NOMO-1 (cell line): Measurements from ENCODE around the gene CYP24A1.

Experiments
- DNase-seq, 2 experiments: peaks; one replicate each; lab custom pipeline; 2025; ENCODE audit not compliant: unreplicated experiment in 2 of 2; lab: John Stamatoyannopoulos, UW

The CYP24A1 gene

GRCh38 chr20:54177378-54177777 is 3.6 kb upstream of the CYP24A1 start:
- no peak for DNase-seq

- no peak for DNase-seq
Observed at GRCh38 chr20:54176610-54177009, 2.8 kb upstream of the CYP24A1 start.

GRCh38 chr20:54174457-54175175 is 830 bp upstream of the CYP24A1 start:
- DNase-seq = peak in 1 of 2 experiments; percentile 46

GRCh38 chr20:54172856-54173652 is 732 bp downstream of the CYP24A1 start:
- DNase-seq = no peak

- no peak for DNase-seq
Observed at GRCh38 chr20:54172532-54172855, 1.3 kb downstream of the CYP24A1 start.

GRCh38 chr20:54170963-54171362 is 2.8 kb downstream of the CYP24A1 start:
- DNase-seq = no peak

- no peak for DNase-seq
Observed at GRCh38 chr20:54170026-54170471, 3.7 kb downstream of the CYP24A1 start.

- no peak for DNase-seq
Observed at GRCh38 chr20:54168961-54169862, 4.6 kb downstream of the CYP24A1 start.

- peak in 1 of 2 experiments; percentile 13 for DNase-seq
Observed at GRCh38 chr20:54167909-54168872, 5.6 kb downstream of the CYP24A1 start.

GRCh38 chr20:54166987-54167662 is 6.7 kb downstream of the CYP24A1 start:
- DNase-seq = no peak

- DNase-seq = no peak
Observed at GRCh38 chr20:54165803-54166202, 8.0 kb downstream of the CYP24A1 start.

GRCh38 chr20:54165014-54165413 is 8.8 kb downstream of the CYP24A1 start:
- no peak for DNase-seq

- DNase-seq = no peak
Observed at GRCh38 chr20:54163402-54163801, 10.4 kb downstream of the CYP24A1 start.

- no peak for DNase-seq
Observed at GRCh38 chr20:54162378-54163009, 11.3 kb downstream of the CYP24A1 start.

GRCh38 chr20:54161821-54162149 is 12.0 kb downstream of the CYP24A1 start:
- no peak for DNase-seq

- no peak for DNase-seq
Observed at GRCh38 chr20:54161008-54161820, 12.6 kb downstream of the CYP24A1 start.

- no peak for DNase-seq
Observed at GRCh38 chr20:54160065-54161007, 13.4 kb downstream of the CYP24A1 start.
